G401 (cell line): ENCODE data around the gene NFIX. TPM values are rescaled to one million over a fixed set of nuclear protein-coding genes. Genes with fewer than 3 reads are reported as not detected.
A peak's percentile ranks its signal among the peaks of the same experiment; 100 is the strongest.

Experiments
- DNase-seq: peaks from one replicate; pipeline ENCODE4 v3.0.0-alpha.2; 2015; ENCODE audit warnings: low spot score
- in situ Hi-C: cut with HindIII; loops from 2 replicates; pipeline ENCODE4 v1.10.0; 2016; ENCODE audit warnings: low sequenced_read_pairs, mixed read lengths
- total RNA-seq: library from RNA; depleted of rRNA; stranded (reverse); fragments of >200 nt; shearing (Covaris generic); gene quantifications from 2 replicates; pipeline ENCODE4 v1.2.3, GENCODE V29; 2014

Gene NFIX
- total RNA-seq, 1 experiment from 2014 or later, result 3.6 TPM

DNA sequence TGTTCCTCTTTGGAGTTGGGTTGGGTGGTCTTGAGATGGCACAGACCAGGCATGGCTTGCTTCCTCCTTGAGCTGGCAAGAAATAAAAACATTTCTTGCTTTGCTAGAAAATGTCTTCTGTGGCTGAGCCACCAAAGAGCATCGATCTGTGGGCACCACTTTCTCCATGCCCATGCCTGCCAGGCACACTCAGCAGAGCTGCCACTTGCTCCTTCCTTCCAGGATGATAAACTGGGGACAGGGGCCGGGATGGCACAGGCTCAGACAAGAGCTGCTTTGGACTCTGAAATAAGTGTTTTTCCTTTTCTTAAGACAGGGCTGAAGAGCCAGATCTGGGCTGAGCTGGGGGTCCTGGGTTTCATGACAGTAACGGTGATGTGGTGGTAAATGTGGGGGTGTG is 32.8 kb downstream of the NFIX start:
- DNase-seq, result no peak
- in situ Hi-C loops, result no loop called here

DNA sequence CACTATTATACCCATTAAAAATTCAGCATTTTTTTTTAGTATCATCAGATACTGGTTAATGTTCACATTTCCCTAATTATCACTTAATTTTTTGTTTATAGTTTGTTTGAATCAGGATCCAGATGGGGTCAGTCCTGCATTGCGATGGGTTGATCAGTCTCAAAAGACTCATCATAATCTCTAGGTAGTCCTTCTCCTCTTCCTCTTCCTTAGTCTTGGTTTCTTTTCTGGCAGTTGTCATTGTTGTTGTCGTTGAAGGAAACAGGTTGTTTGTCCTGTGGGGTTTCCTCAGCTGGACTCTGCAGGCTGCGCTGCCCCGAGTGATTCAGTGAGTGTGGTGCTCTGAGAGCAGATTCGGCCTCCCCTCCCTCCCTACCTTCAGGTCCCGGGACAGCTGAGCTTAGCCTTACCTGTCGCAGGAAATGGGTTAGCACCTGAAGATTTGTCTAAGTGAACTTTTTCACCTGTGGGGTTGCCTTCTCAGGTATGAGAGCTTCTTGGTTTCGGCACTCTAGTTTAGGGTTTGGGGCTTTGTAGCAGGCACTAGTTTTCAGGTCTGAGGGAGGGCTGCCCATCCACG is 34.1 kb downstream of the NFIX start:
- DNase-seq, result no peak
- in situ Hi-C loops, result no loop called here

DNA sequence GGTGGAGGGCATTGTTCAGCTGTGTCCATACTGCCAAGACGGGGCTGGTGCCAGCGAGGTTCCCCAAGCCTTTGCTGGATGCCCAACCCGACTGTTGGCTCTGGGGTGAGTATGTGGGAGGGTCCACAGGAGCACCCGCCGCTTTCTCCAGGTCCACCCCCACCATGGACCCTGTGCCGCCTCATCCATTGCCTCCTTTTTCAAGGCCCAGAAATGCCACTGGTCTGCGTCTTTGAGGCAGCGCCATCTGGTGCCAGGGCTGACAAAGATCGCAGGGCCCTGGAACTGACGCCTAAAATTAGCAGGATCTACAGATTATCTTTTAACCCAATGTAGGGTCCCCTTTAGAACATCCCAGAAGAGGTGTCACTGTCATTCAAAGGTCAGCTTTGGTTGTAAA is 34.6 kb downstream of the NFIX start:
- DNase-seq, result peak; percentile 76
- in situ Hi-C loops, result no loop called here

DNA sequence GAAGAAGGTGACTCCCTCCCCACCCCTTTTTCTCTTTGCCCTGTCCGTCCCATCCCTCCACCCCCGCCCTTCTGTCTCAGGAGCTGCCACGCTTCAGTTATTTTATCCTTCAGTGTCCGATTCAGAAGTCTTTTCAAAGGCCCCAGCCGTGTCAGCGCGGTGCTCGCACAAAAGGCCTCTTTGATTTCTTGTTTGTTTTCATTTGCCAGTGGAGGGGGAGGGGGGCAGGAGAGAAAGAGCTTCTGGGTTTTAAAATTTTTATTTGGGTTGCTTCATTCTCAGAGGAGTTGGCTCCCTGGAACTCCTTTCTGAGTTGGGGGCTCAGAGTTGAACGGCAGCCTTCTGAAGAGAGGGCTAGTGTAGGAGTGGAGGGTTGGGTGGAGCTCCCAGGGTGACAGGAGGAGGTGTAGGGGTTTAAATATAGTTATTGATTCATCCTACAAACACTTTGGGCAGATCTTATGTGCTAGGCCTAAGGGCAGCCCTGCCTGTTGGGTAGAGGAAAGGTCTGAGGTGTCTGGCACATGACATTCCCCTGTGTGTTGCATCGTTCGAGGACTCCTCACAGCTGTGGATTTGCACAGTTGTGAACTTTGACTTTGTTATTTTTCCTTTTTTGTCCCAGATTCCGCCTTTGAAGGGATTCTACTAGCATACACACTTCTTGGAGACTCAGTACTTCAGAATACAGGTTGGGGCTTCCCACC is 36.8 kb downstream of the NFIX start:
- in situ Hi-C loops, result no loop called here
- DNase-seq, result peak; percentile 59

DNA sequence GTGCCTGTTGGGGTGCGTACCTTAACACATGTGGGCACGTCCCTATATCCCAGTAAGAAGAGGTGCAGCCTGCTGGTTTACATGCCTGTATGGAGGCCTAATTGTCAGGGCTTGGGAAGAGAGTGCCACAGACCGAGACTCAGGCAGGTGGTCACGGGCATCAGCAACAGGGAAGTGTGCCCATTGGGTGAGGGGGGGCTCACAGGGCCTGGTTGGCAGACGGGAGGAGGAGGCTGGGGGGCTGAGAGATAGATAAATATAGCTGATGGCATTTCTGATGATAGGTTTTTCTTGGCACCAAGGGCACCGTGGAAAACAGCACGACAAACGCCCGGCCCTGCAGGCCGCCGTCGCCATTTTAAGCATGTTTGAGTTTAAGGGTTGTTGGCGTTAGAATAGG is 37.6 kb downstream of the NFIX start:
- in situ Hi-C loops, result no loop called here
- DNase-seq, result no peak

DNA sequence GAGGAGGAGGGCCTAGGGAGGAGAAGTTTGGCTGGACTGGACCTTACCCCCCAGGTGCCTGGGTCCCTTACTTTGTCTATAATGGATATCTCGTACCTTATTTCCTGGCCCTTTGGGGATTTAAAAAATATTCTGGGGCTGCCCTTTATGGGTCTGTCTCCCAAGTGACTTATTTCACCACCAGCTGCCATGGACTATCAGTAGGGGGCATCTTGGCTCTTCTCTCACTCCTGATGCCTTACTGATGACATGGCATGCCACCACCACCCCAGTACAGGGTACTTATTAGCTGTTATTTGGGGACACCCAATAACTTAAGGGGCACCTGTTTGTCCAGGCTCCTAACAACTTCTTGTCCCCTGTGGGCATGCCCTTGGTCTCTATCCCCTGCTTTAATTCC is 38.0 kb downstream of the NFIX start:
- in situ Hi-C loops, result no loop called here
- no peak for DNase-seq

DNA sequence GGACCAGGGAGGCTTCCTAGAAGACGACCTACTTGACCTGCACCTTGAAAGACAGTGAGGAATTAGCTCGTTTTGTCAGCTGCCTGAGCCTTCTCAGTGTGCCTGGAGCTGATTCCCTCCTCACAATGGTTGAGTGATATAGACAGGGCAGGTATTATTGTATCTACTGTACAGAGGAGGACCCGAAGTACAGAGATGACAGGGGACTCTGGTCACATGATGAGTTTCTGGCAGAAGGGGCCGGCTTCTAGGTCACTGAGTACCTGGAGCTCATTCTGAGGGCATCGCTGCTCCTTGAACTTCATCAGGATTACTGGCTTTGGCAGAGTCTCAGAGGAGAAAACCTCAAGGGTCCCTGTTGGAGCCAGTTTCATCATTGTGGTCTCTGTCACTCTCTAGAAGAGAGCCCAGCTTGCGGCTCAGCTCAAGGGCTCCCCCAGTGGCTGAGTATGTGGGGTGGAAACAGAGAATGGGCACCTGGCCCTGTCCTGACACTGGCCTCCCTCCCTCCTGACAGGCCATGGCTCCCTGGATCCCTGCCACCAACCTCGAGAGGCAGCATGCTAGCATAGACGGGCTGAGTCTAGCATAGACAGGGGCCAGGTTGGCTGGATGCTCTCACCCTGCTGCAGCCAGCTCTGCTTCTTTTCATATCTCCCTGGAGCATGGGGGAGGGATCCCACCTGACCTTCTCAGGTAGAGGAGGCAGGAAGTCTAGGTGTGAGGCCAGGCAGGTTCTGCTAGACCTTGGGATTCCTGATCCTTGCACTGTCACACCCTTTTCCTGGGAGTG is 38.7 kb downstream of the NFIX start:
- peak; percentile 96 for DNase-seq

DNA sequence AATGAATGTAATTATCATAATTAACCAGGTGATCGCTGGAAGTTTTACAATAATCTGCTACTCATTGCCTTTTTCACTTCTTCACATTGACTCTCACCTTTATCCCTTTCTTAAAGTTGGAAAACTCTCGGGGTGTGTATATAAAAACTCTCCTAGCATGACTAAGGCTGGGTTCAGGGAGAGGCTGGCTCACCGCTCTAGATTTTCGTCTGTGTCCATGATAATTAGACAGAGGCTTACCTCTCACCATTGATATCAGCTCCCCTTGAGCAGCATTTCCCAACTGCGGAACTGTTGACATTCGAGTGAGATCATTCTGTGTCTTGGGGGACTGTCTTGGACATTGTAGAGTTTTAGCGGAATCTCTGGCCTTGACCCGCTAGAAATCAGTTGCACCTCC is 39.4 kb downstream of the NFIX start:
- in situ Hi-C loops, result no loop called here
- no peak for DNase-seq

More for the DNA sequence above, 38.7 kb downstream of the NFIX start:
- in situ Hi-C loops, result no loop called here

DNA sequence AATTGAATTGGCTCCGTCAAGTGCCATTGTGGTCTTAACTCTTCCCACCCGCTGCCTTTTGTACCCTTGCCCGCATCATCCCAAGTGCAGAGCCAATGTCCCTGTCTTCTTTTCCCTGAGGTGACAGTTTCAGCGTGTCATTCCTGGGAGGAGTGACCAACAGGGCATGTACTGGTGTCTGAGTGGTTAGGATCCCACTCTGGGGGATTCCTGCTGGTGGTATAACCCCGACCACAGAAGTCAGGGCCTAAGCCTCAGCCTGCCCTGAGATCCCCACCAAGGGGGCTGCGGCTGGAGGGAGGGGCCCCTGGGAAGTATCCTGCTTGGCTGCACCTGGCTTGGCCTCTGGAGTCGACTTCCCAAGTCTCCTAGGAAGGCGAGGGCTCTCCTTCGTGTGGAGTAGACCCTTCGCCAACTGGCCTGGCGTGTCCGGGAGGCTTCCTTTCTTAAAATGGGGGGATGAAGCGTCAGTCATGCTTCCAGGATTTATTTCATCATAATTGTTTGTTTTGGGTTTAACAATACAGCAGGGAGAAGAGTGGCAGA is 40.6 kb downstream of the NFIX start:
- no peak for DNase-seq
- in situ Hi-C loops, result no loop called here

DNA sequence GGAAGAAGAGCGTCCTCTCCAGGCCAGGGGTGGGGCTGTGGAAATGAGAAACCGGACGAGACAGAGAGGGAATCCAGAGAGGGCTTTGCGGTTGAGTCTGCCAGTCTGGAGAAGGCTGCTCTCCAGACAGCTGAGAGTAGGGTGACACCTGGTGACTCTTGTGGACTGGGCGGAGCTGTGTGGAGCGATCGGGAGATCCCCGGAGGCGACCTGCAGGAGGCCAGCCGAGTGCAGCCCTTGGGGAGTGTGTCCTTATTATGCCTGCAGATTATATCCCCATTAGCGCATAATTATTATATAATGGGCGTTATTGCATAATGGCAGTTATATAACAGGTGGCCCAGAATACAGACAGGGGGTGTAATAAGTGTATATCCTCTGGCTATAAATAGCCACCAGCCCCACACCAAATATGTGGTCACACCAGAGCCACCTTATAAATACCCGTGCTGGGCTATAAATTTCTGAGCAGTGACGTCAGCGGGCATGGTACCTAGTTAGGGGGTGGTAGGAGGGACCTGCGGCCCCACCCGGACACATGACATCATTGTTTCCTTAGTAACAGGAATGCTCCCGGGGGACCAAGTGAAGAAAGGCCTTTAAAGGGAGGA is 41.2 kb downstream of the NFIX start:
- in situ Hi-C loops, result no loop called here
- peak; percentile 70 for DNase-seq

DNA sequence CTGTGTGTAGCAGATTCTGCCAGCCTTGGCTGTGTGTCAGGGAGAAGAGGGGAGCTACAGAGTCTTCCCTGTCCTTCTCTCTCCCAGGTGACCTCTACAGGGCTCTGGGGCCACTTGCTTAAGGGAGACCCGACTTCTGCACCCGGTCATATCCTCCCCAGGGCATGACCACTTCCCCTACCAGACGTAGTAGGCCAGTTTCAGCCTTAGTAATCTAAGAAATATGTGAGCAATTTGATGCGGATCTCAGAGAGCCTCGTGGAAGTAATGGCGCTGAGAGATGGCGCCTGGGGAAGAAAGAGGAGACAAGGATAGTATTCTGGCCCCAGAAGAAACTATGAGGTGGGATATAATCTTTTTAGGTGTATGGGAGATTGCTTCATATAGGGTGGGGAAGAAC is 41.9 kb downstream of the NFIX start:
- no peak for DNase-seq
- in situ Hi-C loops, result no loop called here

DNA sequence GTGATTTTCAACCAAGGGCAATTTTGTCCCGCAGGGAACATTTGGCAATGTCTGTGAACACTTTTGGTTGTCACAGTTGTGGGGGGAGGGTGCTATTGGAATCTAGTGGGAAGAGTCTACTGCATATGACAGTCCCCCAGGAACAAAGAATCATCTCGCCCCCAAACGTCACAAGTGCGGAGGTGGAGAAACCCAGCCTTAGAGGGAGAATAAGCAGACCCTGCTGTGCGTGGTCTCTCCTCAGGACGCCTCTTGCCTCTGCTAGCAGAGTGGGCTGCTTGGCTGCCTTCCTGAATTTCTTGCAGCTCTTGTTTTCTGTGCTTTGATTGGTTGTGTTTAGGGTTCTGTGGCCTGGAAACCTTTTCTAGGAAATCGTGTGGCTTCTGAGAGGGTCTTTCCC is 42.5 kb downstream of the NFIX start:
- in situ Hi-C loops, result no loop called here
- no peak for DNase-seq

DNA sequence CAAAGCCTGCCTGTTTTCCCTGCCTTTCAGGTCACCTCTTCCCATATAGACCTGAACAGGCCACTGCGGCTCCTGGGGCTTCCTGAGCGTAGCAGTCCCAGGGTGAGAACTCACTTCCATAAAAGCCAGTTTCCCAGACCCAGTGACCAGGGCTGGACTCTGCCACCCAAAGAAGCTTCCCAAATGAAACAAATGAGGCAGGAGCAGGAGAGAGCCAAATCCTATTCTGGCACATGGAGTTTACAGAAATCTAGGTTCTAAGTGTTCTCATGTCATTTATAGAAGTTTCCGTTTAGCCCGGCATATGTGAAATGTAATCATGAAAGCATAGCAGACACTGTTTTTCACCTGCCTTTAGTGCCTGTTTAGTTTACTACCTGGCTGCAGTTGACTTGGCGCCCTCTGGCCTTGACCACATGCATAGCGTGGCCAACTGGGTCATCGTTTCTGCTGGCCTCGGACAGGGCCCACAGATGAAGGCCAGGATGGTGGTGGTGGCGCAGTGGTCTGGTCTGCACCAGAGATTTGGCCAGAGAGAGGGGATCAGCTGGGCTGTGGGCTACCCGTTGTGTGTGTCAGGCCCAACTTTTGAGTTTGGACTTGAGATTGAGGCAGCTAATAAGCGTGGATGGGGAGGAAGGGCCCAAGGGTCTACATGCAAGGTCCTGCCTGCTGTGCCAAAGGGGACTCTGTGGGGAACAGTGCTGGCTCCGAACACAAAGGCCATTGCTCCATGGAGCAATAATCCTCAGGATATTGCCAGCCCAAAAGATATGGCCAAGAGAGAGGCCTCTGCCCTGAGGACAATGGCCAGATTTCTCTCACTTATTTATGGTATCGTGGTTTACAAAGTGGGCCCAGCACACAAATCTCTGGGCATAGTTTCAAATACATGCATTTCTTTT is 43.3 kb downstream of the NFIX start:
- DNase-seq, result peak; percentile 75
- in situ Hi-C loops, result no loop called here

DNA sequence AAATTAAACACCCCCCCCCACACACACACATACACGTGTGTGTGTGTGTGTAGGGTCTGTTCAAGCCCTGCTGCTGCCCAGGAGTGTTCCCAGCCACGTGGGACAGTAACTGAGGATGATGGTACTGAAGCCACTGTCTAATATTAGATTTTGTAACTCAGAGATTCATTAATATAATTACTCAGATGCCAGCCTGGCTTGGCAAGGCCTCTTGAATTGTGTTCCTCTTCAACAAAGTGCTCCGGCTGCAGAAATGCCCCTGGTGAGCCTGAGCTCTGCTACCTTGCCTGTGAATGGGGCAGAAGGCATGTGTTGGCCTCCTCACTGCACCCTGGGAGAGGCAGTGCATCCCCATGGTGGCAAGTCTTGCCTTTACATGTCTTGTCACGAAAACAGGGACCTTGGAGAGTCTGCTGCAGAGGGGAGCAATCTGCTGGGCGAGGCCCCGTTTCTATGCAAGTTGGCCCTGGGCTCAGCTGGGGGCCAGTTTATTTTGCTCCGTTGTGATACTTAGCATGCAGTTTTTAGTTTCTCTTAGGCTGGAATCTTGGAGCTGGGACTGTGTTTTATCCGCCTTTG is 44.0 kb downstream of the NFIX start:
- in situ Hi-C loops, result no loop called here
- peak; percentile 59 for DNase-seq

DNA sequence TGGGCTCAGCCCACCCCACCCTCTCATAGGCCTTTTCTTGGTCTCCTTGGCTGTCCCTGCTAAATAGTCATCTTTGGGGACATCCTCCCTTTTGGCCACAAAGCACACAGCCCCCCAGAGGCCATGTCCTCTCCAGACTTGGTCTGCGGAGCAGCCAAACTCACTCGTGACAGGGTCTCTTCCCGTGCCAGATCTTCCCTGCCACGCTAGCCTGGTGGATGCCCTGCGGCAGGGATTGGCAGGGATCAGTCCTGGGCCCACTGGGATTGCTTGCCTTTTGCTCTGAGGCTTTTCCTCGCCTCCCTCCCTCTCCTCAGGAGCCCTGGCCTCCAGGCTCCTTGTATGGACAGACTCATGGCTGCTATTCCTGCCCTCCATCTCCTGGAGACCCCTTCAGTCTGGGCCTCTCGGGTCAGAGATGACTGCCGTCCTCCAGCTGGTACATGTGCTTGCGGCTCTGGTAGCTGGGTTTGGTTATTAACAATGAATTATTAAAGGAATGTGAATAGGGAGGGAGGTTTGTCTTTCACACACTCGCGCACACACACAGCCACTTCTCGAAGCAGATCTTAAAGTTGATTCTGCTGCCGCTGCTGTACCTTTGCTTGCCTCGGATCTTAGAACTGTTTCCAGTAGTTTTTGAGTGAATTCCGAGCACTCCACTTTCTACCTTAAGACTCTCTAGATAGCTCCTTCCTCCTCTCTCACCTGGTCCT is 45.1 kb downstream of the NFIX start:
- in situ Hi-C loops, result no loop called here
- no peak for DNase-seq

DNA sequence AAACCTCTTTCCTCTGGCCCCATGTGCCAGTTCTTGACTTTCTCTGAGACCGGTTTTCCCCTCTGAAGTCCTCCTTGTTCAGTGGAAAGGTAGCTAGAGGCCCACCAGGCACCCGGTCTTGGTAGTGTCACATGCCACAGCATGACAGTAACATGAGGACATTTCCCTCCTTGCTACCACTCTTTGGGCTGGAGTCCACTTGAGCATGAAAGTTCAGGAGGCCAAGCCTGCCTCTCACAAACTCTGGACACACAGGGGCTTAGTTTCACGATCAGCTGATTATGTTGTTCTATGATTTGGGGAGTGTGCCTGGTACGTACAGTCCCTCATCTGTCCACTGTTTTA is 45.6 kb downstream of the NFIX start:
- in situ Hi-C loops, result no loop called here
- DNase-seq, result no peak

DNA sequence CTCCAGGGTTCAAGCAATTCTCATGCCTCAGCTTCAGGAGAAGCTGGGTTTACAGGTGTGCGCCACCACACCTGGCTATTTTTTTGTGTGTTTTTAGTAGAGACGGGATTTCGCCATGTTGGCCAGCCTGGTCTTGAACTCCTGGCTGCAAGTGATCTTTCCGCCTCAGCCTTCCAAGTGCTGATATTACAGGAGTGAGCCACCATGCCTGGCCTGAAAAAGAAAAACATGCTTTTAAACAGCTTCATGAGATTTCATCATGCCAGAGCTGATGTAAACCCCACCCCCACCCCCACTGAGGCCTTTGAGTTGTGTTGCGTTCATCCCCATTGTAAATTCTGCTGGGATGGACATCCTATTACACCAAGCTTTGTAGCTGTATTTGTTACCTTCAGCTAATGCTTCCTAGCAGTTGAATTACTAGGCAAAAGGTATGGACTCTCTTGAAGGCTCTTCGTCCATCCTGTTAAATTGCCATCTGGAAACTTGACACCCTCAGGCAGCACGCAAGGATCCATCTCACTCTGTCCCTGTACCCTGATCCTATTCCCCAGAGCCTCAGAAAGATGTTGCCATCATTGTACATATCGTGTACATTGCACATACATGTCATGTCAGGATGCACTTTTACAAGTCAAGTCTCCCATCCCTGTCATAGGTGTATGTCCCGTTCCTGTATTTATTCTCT is 47.3 kb downstream of the NFIX start:
- in situ Hi-C loops, result no loop called here
- no peak for DNase-seq

DNA sequence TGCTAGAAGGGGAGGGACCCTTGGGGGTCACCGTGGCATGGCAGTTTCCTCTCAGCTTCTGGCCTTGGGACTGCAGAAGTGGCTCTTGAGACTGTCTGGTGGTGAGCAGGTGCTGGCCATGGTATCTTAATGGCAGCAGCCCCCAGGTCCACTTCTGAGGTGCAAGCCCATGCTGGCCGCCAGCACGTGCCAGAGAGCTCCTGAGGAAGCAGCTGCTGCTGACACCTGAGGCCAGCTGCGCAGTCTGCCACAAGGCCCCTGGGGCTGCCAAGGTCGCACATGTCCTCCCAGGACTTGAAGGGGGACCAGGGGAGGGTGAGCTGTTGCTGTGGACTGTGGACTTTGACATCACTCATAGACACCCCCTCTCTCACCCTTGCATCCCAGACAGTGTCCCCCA is 48.0 kb downstream of the NFIX start:
- in situ Hi-C loops, result no loop called here
- DNase-seq, result no peak
